Stimulated activated CD8-positive, alpha-beta memory T cell treated with anti-CD3 and anti-CD28 coated beads, Interleukin-12 subunit alpha, Interleukin-12 subunit beta, amount 100 ng/mL, for 1 hour (primary cell): ENCODE measurements around the gene MYOT.
"Not testable (repeated sequence)": the region's sequence is repeated elsewhere in the genome, so short reads cannot be mapped to it uniquely, and the experiment has no call there.

Experiments used
- DNase-seq: peaks from one replicate; pipeline ENCODE4 v3.0.0-alpha.2; 2020; ENCODE audit warnings: low read depth

MYOT gene

DNA sequence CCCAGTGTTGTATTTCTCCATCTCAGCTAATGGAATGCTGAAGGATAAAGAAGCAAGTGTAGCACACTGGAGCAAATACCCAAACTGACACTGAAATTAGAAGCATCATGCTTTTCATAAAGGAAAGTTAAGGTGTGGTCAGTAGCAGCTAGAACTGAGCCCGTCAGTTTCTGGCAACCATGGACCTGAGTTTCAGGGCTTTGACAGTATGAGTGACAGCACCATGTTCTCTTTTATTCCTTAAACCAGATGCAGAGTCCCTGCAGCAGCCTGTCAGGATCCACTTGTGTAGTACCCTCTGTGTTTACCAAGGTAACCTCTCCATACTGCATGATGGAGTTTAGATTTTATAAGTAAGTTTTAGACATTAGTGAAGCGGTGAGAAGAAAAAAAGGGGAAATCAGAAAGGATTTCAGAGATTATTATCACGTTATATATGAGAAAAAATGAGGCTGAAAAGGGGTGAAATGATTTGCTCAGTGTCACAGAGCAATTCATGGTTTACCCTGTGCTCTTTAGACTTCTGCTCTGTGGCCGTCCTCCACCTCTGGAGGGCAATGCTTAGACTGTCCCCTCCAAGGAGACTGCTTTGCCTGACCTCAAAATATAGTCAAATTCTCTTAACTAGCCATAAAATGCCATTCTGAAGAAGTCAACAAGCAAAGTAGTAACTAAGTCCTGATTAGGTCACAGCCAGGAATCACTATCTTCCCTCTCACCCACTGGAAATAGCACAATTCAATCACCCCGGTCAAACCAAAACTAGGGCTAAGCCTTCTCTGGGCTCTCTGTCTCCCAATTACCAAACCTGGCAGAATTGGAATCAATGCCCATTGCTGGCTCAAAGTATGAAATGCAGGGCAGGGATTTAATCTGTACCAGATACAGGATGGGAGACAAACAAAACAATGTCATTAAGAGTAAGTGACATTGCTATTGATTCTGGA lies 10.5 kb upstream of the MYOT start:
- no peak for DNase-seq

DNA sequence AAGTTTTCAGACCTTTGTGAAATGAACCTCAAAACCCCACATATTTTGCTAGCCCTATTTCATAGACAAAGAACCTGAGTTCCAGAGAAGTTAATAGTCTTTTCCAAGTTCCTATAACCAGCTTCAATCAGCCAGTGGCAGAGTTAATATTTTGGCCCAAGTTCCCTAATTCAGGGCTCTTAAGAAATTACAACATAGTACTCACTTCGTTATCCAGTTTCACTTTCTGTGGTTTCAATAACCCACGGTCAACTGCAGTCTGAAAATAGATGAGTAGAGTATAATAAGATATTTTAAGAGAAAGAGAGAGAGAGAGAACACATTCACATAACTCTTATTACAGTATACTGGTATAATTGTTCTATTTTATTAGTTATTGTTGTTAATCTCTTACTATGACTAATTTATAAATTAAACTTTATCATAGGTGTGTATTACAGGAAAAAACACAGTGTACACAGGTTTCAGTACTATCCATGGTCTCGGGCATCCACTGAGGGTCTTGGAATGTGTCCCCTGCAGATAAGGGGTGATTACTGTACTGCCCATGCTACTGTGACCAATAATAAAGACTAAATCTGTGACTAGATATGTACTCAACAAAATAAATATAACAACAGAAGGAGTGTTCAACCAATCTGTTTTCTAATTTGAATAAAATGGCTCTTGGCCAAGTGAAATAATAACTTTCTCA lies 9.3 kb upstream of the MYOT start:
- no peak for DNase-seq

DNA sequence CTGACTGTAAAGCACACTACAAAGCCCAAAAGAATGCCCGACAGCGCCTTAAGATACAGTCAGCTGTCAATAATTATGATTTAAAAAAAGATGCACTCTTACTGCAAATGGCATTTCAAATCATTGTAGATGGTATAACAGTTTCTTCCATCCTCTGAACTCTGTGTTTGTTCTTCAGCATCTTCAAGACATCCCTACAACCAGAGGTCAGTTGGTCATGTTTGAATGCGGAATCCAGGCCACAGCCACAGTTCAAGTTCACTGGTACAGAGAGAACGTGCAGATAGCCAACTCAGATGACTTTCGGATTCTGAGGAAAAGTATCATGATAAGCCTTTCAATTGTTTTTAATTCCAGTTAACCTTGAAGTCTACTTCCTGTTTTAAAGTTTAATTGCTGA lies 8.7 kb upstream of the MYOT start:
- no peak for DNase-seq

DNA sequence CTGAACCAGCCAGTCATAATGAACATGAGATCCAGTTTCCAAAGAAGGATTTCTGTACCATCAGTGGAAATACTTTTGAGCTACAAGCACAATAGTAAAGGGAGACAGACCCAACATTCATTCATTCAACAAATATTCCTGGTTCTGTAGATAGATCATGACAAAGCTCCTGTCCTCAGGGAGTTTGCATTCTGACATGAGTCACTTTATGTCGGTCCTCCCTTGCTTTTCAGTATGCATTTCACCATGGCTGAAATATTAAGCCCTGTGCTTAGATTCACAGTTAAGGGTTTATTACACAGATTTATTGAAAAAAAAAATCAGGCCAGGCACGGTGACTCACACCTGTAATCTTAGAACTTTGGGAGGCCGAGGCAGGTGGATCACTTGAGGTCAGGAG lies 5.4 kb upstream of the MYOT start:
- no peak for DNase-seq

DNA sequence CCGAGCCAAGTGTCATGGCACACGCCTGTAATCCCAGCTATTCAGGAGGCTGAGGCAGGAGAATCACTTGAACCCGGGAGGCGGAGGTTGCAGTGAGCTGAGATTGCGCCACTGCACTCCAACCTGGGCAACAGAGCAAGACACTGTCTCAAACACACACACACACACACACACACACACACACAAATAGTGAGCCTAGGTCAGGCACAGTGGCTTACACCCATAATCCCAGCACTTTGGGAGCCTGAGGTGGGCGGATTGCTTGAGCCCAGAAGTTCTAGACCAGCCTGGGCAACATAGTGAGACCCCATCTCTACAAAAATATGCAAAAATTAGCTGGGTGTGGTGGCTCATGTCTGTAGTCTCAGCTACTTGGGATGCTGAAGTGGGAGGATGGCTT lies 4.0 kb upstream of the MYOT start:
- not testable (repeated sequence) for DNase-seq

DNA sequence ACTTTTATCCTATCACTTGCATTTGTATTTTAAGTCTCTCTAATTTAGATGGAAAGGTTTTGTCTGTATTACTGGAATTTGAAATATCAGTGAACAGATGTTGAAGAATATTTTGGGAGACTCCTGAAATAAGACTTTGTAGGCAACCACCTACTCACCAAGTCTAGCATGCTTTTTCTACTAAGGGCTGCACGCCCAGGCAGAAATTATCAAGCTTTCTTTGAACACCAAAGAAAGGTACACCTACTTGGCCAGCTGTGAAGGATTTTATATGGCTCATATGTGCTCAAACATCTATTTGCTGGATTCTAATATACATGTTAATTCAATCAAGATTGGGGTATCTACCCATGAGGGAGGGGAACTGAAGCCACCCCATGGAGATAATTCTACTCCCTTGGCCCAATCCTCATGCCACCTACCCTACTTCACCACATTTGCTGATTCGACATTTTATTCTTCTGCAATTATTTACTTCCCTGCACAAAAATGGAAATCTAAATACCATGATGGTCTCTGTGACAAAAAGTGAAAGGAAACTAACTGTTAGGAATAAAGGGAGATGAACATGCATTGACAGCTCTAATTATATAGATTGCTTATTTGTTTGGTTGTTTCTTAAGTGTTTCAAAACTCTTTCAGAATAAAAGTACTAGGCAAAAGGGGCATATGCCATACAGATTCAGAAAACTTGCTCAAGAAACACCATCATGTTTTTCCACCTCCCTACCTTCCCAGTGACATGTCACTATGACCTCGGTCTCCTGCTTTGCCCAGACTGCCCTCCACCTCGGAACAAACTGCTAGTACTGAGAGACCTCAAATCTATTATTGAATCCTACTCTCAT lies 895 bp upstream of the MYOT start:
- DNase-seq, result no peak

DNA sequence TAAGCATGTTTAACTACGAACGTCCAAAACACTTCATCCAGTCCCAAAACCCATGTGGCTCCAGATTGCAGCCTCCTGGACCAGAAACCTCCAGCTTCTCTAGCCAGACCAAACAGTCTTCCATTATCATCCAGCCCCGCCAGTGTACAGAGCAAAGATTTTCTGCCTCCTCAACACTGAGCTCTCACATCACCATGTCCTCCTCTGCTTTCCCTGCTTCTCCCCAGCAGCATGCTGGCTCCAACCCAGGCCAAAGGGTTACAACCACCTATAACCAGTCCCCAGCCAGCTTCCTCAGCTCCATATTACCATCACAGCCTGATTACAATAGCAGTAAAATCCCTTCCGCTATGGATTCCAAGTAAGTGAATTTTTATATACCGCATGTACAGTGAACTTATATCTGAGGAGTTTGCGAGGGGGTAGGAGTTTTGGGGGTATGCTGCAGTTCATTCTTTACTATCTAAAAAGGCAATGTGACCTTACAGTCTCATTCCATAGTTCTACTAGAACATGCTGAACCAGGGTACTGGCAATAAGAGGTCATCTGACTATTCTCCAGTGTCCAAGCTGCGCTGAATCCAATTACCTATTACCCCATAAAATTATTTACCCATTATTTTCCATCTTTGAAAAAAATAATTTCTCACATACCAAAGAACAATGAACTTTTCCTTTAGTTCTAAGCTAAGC lies 3.1 kb downstream of the MYOT start:
- no peak for DNase-seq

DNA sequence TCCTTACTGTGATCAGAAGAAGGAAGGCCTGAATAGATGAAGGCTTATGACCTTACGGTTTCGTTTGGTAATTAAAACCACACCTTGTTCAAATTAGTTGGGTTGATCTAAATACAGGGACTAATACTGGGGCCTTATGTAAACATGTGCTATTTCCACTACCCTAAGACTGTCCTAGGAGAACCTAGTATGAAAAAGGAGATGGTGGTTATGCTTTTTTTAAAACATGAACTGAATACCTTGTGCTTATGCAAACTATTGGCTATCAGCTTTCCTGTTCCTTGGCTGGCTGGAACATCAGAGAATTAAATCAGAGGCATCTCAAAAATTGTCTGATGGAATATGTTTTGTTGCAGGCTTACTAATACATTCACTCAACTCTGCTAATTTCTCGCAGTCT lies 3.9 kb downstream of the MYOT start:
- no peak for DNase-seq

DNA sequence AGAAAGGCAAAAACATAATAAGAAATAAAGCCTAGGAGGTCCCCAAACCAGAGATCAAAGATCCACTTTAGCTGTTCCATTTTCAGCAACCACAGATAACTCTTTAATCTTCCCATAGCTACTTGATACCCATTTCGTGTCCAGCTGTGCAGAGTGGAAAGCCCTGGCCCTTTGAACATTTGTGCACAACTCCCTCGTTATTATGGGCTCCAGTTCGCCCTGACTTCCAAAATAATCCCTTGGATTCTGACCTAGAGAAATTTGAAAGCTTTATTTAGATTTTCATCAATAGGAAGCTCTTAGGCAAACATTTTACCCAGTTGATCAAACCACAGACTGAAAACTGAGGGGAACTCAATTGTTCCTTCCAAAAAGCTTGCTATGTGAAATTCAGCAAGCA lies 4.8 kb downstream of the MYOT start:
- DNase-seq, result no peak

DNA sequence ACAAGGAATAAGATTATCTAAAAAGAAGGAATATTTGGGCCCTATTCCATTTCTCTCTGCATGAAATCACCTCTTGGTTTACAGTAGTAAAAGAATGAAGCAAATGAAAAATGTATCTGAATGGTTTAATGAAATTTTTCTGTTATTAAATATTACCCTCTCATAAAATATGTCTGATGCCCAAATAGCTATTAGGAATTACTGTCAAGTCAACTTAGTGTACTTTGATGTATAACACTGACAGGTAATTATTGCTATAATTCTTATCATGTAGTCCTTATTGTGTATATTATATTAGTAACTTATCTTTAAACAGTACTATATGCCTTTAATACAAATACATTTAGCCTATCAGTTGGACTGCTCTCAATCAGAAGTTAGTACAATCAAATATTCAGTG lies 8.4 kb downstream of the MYOT start:
- no peak for DNase-seq

DNA sequence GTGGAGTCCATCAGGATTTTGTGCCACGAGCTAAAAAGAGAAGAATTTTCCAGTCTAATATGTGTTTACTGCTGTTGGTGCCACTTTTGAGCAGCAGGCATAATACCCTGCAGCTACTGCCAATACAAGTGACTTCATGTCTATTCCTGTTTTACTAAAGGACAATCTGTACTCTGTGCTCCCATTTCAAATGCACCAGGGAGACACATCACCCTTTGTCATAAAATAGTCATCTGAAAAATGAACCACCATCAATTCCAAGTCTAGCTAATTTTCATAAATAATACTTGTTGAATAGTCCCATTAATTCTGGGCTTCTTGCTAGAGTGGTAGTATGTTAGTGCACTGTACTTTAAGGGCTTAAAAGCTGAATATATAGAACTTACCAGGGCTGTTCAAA lies 12.7 kb downstream of the MYOT start:
- no peak for DNase-seq

DNA sequence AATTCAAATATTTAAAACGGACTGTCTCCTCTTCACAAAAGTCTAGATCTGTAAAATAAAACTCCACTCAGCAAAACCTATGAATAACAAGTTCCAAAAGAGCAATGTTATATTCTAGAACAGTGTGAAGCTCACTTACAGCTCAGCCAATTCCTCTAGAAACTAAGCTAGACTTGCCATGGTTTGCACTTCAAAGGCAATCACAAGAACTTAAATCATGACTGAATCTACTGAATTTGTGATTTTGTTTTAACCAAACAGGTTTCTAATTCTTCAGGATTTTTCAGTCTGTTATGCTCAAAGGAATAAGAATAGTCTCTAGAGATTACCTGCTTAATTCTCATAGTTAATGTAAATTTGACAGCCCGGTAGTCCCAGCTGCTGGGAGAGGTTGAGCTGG lies 20.2 kb downstream of the MYOT start:
- DNase-seq, result no peak

DNA sequence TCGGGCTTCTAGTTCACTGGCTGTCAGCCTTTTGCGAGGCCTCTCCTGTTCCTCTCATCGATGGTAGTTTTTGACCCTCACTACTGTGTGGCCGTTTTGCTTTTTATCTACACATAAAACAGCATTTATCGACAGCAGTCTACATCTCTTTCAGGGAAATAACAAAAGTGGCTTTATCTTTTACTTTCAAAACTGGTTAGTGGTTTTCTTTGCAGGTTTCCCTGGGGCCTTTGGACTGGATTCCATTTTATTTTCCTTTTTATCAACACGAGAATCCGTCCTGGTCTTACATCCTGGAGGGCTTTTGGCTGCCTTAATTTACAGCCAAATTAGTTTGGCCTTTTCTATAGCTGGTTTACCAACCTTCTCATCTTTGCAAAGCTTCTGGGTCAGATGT lies 20.8 kb downstream of the MYOT start:
- DNase-seq, result no peak

DNA sequence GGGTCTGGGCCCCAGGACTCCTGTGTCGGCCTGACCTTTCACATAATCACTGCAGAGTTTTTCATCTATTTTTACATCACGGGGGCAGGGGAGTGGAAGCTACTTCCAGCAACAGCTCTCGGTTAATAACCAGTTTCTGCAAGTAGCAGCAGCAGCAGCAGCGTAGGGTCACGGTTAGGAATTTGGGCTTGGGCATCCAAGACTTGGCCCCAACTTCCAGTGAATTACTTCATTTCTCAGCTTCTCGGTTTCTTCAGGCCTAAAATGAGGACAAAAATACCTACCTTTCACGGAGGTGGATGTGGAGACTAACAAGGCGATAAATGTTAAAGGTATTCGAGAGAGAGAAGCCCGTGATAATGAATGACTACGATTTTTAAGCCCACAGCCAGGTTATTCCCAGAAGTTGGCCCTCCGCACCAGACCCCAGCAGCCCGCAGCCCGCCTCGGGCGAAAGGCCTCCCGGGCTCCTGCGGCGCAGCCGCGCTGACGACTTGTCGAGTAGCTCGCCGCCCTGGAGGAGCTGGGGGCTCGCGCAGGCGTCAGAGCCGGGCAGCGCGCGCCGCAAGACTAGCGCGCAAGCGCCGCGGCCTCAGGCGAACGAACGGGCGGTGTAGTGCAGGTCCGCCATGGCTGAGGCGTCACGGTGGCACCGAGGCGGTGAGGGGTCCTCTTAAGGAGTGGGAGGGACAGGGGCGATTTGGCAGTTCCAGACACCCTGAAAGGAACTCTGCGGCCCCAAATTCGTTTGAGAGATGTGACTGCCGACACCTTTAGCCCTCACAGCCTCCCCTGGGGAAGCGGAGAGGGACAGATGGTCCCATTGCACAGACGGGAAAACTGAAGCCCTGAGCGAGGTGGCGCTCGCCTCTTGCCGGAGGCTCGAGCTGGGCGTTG lies 21.5 kb downstream of the MYOT start, which contains the start of gene PKD2L2:
Gene PKD2L2, plus strand, starts transcription at position 595 of the 897 bp plus-strand sequence. Its CDS starts 35 bp downstream, at position 630.
- DNase-seq, result peak; percentile 67

DNA sequence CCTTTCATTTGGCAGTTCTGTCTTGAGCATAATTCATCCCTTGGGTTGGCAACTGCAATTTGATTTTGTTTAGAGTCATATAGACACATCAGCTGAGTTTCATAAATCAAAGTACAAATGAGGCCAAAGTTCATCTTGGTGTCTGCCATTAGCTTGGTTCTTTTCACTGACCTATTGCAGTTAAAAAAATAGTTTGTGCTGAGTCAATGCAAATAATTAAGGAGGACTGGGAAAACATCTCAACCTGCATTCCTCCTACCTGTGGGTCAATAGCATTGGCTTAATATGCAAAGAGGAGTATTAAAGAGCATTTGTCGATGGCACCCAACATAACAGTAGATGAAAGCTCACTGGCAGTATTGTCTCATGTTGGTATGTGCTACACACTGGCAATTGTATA lies 23.2 kb downstream of the MYOT start:
- no peak for DNase-seq

DNA sequence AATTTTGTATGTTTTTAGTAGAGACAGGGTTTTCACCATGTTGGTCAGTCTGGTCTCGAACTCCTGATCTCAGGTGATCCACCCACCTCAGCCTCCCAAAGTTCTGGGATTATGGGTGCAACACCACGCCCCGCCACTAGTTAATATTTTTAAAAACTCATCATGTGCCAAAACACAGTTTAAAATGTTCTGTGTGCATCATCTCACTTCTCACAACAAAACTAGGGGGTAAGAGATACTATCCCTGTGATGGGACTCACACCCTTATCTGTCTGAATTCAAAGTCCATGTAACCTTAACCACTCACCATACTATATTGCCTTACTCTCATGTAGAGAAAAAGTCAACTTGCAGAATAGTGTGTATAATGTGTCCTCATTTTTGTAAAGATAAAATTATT lies 24.2 kb downstream of the MYOT start:
- no peak for DNase-seq

DNA sequence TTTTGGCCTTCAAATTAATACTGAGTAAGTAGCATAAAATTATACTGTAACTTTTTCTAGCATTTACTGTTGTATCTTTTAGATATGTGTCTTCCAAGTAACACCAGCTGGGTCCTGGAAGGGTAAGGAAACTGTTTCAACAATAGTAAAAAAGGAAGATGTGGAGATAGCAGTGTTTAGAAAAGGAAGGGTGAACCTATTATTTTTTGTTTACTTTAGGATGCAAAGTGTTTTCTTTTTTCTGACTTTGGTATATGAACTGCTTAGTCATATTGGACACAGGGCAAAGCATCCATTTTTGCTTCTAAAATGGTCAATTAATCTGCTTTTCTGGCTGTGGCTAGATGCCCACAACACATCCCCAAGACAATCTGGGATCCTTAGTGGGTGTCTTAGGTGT lies 26.9 kb downstream of the MYOT start:
- DNase-seq, result no peak

DNA sequence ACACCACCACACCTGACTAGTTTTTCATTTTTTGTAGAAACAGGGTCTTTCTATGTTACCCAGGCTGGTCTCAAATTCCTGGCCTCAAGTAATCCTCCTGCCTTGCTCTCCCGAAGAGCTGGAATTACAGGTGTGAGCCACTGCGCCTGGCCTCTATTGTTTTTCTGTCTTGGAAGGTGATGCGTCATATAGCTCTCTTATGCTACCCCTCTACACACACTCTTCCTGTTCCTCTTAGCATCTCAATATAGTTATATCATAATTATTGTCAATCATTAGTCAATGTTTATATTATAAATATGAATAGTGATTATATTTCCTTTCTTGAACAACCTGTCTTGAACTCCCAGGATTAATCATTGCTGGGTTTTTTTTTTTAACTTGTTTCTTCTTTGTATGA lies 28.9 kb downstream of the MYOT start:
- no peak for DNase-seq

DNA sequence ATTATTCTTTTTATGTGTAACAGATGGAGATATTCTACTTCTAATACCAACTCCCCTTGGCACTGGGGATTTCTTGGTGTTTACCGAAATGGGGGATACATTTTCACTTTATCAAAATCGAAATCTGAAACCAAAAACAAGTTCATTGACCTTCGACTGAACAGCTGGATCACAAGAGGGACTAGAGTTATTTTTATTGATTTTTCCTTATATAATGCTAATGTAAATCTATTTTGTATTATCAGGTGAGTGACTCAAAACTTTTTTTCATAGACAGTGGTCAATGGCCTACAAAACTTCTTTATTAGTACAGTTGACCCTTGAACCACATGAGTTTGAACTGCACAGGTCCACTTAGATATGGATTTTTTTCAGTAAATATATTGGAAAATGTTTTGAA lies 31.8 kb downstream of the MYOT start:
- no peak for DNase-seq

DNA sequence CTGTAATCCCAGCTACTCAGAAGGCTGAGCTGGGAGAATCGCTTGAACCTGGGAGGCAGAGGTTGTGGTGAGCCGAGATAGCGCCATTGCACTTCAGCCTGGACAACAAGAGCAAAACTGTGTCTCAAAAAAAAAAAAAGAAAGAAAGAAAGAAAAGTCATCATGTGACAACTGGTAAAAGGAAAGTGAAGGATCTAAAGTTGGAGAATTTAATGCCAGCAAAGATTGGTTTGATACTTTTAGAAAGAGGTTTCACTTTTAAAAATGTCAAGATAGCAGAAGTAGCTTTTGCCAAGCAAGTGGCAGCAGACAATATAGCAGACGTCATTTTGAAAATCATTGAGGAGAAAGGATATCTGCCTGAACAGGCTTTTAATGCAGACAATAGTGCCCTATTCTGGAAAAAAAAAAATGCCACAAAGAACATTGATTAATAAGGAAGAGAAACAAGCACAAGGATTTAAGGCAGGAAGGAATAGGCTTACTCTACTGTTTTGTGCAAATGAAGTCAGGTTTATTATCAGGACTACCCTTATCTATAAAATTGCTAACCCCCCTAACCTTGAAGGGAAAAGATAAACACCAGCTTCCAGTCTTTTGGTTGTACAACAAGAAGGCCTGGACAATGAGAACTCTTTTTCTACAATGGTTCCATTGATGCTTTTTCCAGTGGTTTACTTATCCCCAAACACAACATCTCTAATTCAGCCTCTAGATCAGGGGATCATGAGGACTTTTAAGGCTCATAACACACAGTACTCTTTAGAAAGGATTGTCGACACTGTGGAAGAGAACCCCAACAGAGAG lies 33.6 kb downstream of the MYOT start:
- DNase-seq, result no peak
